ENCODE data around the gene FZD2. TPM values are rescaled to one million over a fixed set of nuclear protein-coding genes. Genes with fewer than 3 reads are reported as not detected.
A peak's percentile ranks its signal among the peaks of the same experiment; 100 is the strongest.

FZD2 gene
- total and polyA plus RNA-seq, 2 of the 13 experiments (the other 11 are each of a cell fraction or from before 2014, with no cell fraction given): 0.07 to 0.13 TPM

- 0 out of 2 replicates have a peak, but pooled peaks have one; percentile 41 for TF ChIP-seq ZNF142 (CRISPR knock-in tag; IDR thresholded peaks at IDR 0.05)
- TF ChIP-seq ZNF549 (CRISPR knock-in tag; IDR thresholded peaks at IDR 0.05): no peak
- TF ChIP-seq PHF8 (CRISPR knock-in tag; IDR thresholded peaks at IDR 0.05): no peak; the same call in 1 of the 2 replicates
- TF ChIP-seq NFIC (IDR thresholded peaks at IDR 0.05; ENCODE audit: low read length): no peak
- TF ChIP-seq ZNF574 (CRISPR knock-in tag; IDR thresholded peaks at IDR 0.05): 0 out of 2 replicates have a peak, but pooled peaks have one; percentile 49
- TF ChIP-seq ZNF546 (CRISPR knock-in tag; conservative IDR thresholded peaks at IDR 0.05): no peak
- TF ChIP-seq ZNF883 (CRISPR knock-in tag; IDR thresholded peaks at IDR 0.05; ENCODE audit: not compliant biosample characterization): peak; percentile 26
- no peak; the same call in 1 of the 2 replicates for TF ChIP-seq SKIL (CRISPR knock-in tag; IDR thresholded peaks at IDR 0.05; ENCODE audit: borderline replicate concordance)
- no peak for TF ChIP-seq PREB (CRISPR knock-in tag; IDR thresholded peaks at IDR 0.05)
- no peak for TF ChIP-seq POLR2A (IDR thresholded peaks at IDR 0.05; ENCODE audit: insufficient read depth in 1 of 2, low read depth in 2 of 2, low read length in 2 of 2)
- TF ChIP-seq ZNF558 (CRISPR knock-in tag; IDR thresholded peaks at IDR 0.05; ENCODE audit: borderline replicate concordance): no peak
- TF ChIP-seq FOXO4 (CRISPR knock-in tag; conservative IDR thresholded peaks at IDR 0.05): no peak
- TF ChIP-seq SRSF4 (IDR thresholded peaks at IDR 0.05; ENCODE audit: low read depth, low read length, poor library complexity, severe bottlenecking): no peak
Observed at GRCh38 chr17:44522883-44523671, 34.2 kb upstream of the FZD2 start (continued).
